ENCODE measurements around the gene CLK1. TPM values are rescaled to one million over a fixed set of nuclear protein-coding genes. Genes with fewer than 3 reads are reported as not detected.

CLK1 gene
- total and polyA plus RNA-seq, 2 of the 13 experiments (the other 11 are each of a cell fraction or from before 2014, with no cell fraction given), result 66.6 to 101 TPM

- TF ChIP-seq SIN3A (IDR thresholded peaks at IDR 0.05; ENCODE audit: borderline replicate concordance, low read depth, low read length) (peak; percentile 95), ZNF335 (CRISPR knock-in tag; IDR thresholded peaks at IDR 0.05) (no peak; the same call in 1 of the 2 replicates), ZNF768 (CRISPR knock-in tag; IDR thresholded peaks at IDR 0.05) (peak; percentile 34; the same call in 1 of the 2 replicates), ADNP (CRISPR knock-in tag; IDR thresholded peaks at IDR 0.05) (no peak), ZBTB25 (CRISPR knock-in tag; IDR thresholded peaks at IDR 0.05) (peak; percentile 31; the same call in 1 of the 2 replicates), ZNF672 (CRISPR knock-in tag; IDR thresholded peaks at IDR 0.05) (no peak), MTA1 (CRISPR knock-in tag; IDR thresholded peaks at IDR 0.05; ENCODE audit: borderline replicate concordance) (no peak), ZNF567 (CRISPR knock-in tag; IDR thresholded peaks at IDR 0.05; ENCODE audit: borderline replicate concordance) (0 out of 2 replicates have a peak, but pooled peaks have one; percentile 75), CREM (IDR thresholded peaks at IDR 0.05) (peak; percentile 66), CREM (CRISPR knock-in tag; IDR thresholded peaks at IDR 0.05) (no peak), ZBTB21 (CRISPR knock-in tag; IDR thresholded peaks at IDR 0.05) (no peak), TCF12 (IDR thresholded peaks at IDR 0.05) (no peak), TCF12 (CRISPR knock-in tag; IDR thresholded peaks at IDR 0.05) (no peak), ZUFSP (CRISPR knock-in tag; IDR thresholded peaks at IDR 0.05; ENCODE audit: borderline replicate concordance) (no peak), FOXP4 (CRISPR knock-in tag; IDR thresholded peaks at IDR 0.05) (no peak), ZSCAN22 (CRISPR knock-in tag; IDR thresholded peaks at IDR 0.05) (peak; percentile 56; the same call in 1 of the 2 replicates), TEAD3 (CRISPR knock-in tag; optimal IDR thresholded peaks at IDR 0.05; ENCODE audit: borderline replicate concordance) (peak; percentile 34), ZNF280B (CRISPR knock-in tag; IDR thresholded peaks at IDR 0.05; ENCODE audit: borderline replicate concordance) (0 out of 2 replicates have a peak, but pooled peaks have one; percentile 33), POLR2G (IDR thresholded peaks at IDR 0.05; ENCODE audit: low read depth, low read length) (peak; percentile 94), ZFP36L1 (CRISPR knock-in tag; IDR thresholded peaks at IDR 0.05) (peak; percentile 56; the same call in 1 of the 2 replicates), ZBTB39 (CRISPR knock-in tag; IDR thresholded peaks at IDR 0.05) (no peak), ATF1 (CRISPR knock-in tag; IDR thresholded peaks at IDR 0.05) (peak; percentile 57)
These were observed 52.9 kb downstream of the CLK1 start, which contains the start of gene BZW1 (continued) for GRCh38 chr2:200811333-200812121.
